Measurements from ENCODE around the gene BIRC2.
"Not testable (repeated sequence)": the region's sequence is repeated elsewhere in the genome, so short reads cannot be mapped to it uniquely, and the experiment has no call there.

The BIRC2 gene

GRCh38 chr11:102374633-102375424 is 27.8 kb downstream of the BIRC2 start:
- DNase-seq: not testable (repeated sequence)

- DNase-seq: no peak
These were observed 28.8 kb downstream of the BIRC2 start for GRCh38 chr11:102375720-102376399.

GRCh38 chr11:102377891-102378290 is 30.9 kb downstream of the BIRC2 start:
- DNase-seq: no peak

- no peak for DNase-seq
These were observed 31.8 kb downstream of the BIRC2 start for GRCh38 chr11:102378818-102379217.

GRCh38 chr11:102382384-102382783 is 35.4 kb downstream of the BIRC2 start:
- no peak for DNase-seq

GRCh38 chr11:102383839-102384238 is 36.8 kb downstream of the BIRC2 start:
- no peak for DNase-seq

GRCh38 chr11:102384419-102385079 is 37.5 kb downstream of the BIRC2 start:
- DNase-seq: no peak

GRCh38 chr11:102385085-102386007 is 38.3 kb downstream of the BIRC2 start:
- no peak for DNase-seq

GRCh38 chr11:102386136-102386734 is 39.2 kb downstream of the BIRC2 start:
- DNase-seq: no peak

- no peak for DNase-seq
These were observed 40.2 kb downstream of the BIRC2 start for GRCh38 chr11:102387043-102387781.

GRCh38 chr11:102389253-102389652 is 42.2 kb downstream of the BIRC2 start:
- no peak for DNase-seq

GRCh38 chr11:102390667-102391465 is 43.9 kb downstream of the BIRC2 start:
- DNase-seq: peak in 42 of 51 donors; percentile 3 to 81 (median 41)

- DNase-seq: no peak
These were observed 44.7 kb downstream of the BIRC2 start for GRCh38 chr11:102391549-102392237.

- DNase-seq: no peak
These were observed 46.3 kb downstream of the BIRC2 start for GRCh38 chr11:102393272-102393730.

- no peak for DNase-seq
These were observed 48.8 kb downstream of the BIRC2 start for GRCh38 chr11:102395720-102396393.

- no peak for DNase-seq
These were observed 49.9 kb downstream of the BIRC2 start for GRCh38 chr11:102396708-102397563.

GRCh38 chr11:102398297-102398696 is 51.3 kb downstream of the BIRC2 start:
- no peak for DNase-seq

Data from hypothalamus (tissue), 51 donors.